K562 (cell line): ENCODE data around the gene GNRHR. TPM values are rescaled to one million over a fixed set of nuclear protein-coding genes. Genes with fewer than 3 reads are reported as not detected.

Experiments
- BRD4 ChIP-seq: fragments of 200-600 bp; sonication (generic); IDR thresholded peaks from 2 replicates; pipeline ENCODE4 v1.6.1; 2017; ENCODE audit warnings: inconsistent platforms
- CCAR2 ChIP-seq: fragments of 200-400 bp; formaldehyde crosslinking; IDR thresholded peaks from 2 replicates; pipeline ENCODE4 v1.6.1; 2017; ENCODE audit warnings: mild to moderate bottlenecking, low read depth, low read length
- CEBPB ChIP-seq: fragments of 450-650 bp; IDR thresholded peaks from 2 replicates; pipeline ENCODE4 v1.6.1; 2016; ENCODE audit warnings: missing genetic modification characterization, missing compliant biosample characterization
- CHAMP1 ChIP-seq: fragments of 450-650 bp; IDR thresholded peaks from 2 replicates; pipeline ENCODE4 v1.6.1; 2016; ENCODE audit warnings: mild to moderate bottlenecking
- ETV5 ChIP-seq: sonication (generic); formaldehyde crosslinking; IDR thresholded peaks from 2 replicates; pipeline ENCODE4 v1.4.0; 2020; ENCODE audit warnings: low read depth, mild to moderate bottlenecking, missing genetic modification reagents
- ETV6 ChIP-seq, 3 experiments: fragments of 150-350 bp in 1 of 3; sonication (generic) in 1 of 3; formaldehyde crosslinking in 1 of 3; IDR thresholded peaks; 2 replicates each; pipeline versions ENCODE4 v1.6.1 to v1.8.0; 2014 to 2022; ENCODE audit warnings: borderline replicate concordance in 2 of 3, low read depth in 2 of 3, antibody characterized with exemption in 1 of 3, low read length in 1 of 3, mild to moderate bottlenecking in 1 of 3, missing genetic modification reagents in 1 of 3
- EZH2 ChIP-seq: IDR thresholded peaks from 2 replicates; pipeline ENCODE4 v1.6.1; 2012; ENCODE audit warnings: low read depth, mild to moderate bottlenecking, inconsistent platforms, low read length, borderline replicate concordance
- HSF4 ChIP-seq: fragments of 250-450 bp; sonication (Bioruptor Pico); IDR thresholded peaks from 2 replicates; pipeline ENCODE4 v2.1.2; 2022; ENCODE audit warnings: mild to moderate bottlenecking, moderate library complexity, borderline replicate concordance
- LARP7 ChIP-seq: fragments of 450-650 bp; IDR thresholded peaks from 2 replicates; pipeline ENCODE4 v1.6.1; 2016
- MXD1 ChIP-seq: fragments of 250-450 bp; sonication (Bioruptor Pico); IDR thresholded peaks from 2 replicates; pipeline ENCODE4 v1.8.0; 2021; ENCODE audit warnings: borderline replicate concordance, mild to moderate bottlenecking, moderate library complexity; ENCODE audit not compliant: poor library complexity, severe bottlenecking
- PCBP2 ChIP-seq: fragments of 200-400 bp; formaldehyde crosslinking; IDR thresholded peaks from 2 replicates; pipeline ENCODE4 v1.6.1; 2018; ENCODE audit warnings: low read length, low read depth, mild to moderate bottlenecking, moderate library complexity; ENCODE audit not compliant: poor library complexity, severe bottlenecking
- PKNOX1 ChIP-seq: fragments of 450-650 bp; IDR thresholded peaks from 2 replicates; pipeline ENCODE4 v1.6.1; 2016
- POLR2AphosphoS5 ChIP-seq: IDR thresholded peaks from 2 replicates; pipeline ENCODE4 v1.6.1; 2011; ENCODE audit warnings: mild to moderate bottlenecking, low read depth, low read length, moderate library complexity; ENCODE audit not compliant: control insufficient read depth, insufficient read depth
- RB1 ChIP-seq: fragments of 450-650 bp; IDR thresholded peaks from 2 replicates; pipeline ENCODE4 v1.6.1; 2017; ENCODE audit warnings: low read depth, mild to moderate bottlenecking
- RBM15 ChIP-seq: fragments of 200-400 bp; formaldehyde crosslinking; IDR thresholded peaks from 2 replicates; pipeline ENCODE4 v1.6.1; 2018; ENCODE audit warnings: mild to moderate bottlenecking, low read length, moderate library complexity; ENCODE audit not compliant: insufficient read depth
- TEAD1 ChIP-seq, 2 experiments: fragments of 450-650 bp in 1 of 2; sonication (generic) in 1 of 2; formaldehyde crosslinking; IDR thresholded peaks; 2 replicates each; pipeline versions ENCODE4 v1.4.0 to v1.8.0; 2020 to 2022; ENCODE audit warnings: mild to moderate bottlenecking in 2 of 2, missing genetic modification reagents in 1 of 2
- THRA ChIP-seq: fragments of 450-650 bp; IDR thresholded peaks from 2 replicates; pipeline ENCODE4 v1.6.1; 2017; ENCODE audit warnings: mild to moderate bottlenecking, moderate library complexity
- ZFP36 ChIP-seq: fragments of 150-350 bp; IDR thresholded peaks from 2 replicates; pipeline ENCODE4 v1.6.1; 2018; ENCODE audit warnings: low read length, low read depth; ENCODE audit not compliant: partially characterized antibody
- ZNF174 ChIP-seq: fragments of 250-450 bp; sonication (Bioruptor Pico); IDR thresholded peaks from 2 replicates; pipeline ENCODE4 v1.4.0; 2020; ENCODE audit warnings: mild to moderate bottlenecking
- ZNF175 ChIP-seq: fragments of 200-800 bp; sonication (Bioruptor generic); IDR thresholded peaks from 2 replicates; pipeline ENCODE4 v1.6.1; 2016; ENCODE audit warnings: low read depth, mild to moderate bottlenecking, missing genetic modification characterization, missing compliant biosample characterization
- ZNF561 ChIP-seq: fragments of 450-650 bp; formaldehyde crosslinking; conservative IDR thresholded peaks from 2 replicates; pipeline ENCODE4 v1.4.0; 2020; ENCODE audit warnings: mild to moderate bottlenecking, moderate library complexity
- ZNF780A ChIP-seq: fragments of 250-450 bp; sonication (Bioruptor Pico); IDR thresholded peaks from 2 replicates; pipeline ENCODE4 v1.5.0; 2021; ENCODE audit warnings: mild to moderate bottlenecking
- polyA plus RNA-seq, 8 experiments: library from polyadenylated mRNA; depleted of rRNA in 4 of 8; stranded (reverse) in 5 of 8; unstranded in 3 of 8; fragments of >200 nt; fragmentation: Nextera tagmentation in 2 of 8; fragmentation: Illumina TruSeq in 1 of 8; extraction: Ambion mirVana in 2 of 8; extraction: Trizol in 1 of 8; gene quantifications; 2 replicates each; pipeline versions ENCODE4 v1.2.1 to v1.2.3, GENCODE V29; 2011 to 2014; ENCODE audit warnings: inconsistent platforms in 1 of 8, missing spikeins in 1 of 8
- total RNA-seq, 7 experiments: library from RNA; depleted of rRNA in 6 of 7; stranded (reverse); fragments of >200 nt in 6 of 7; fragmentation: Illumina TruSeq in 2 of 7; extraction: Trizol in 2 of 7; gene quantifications; 2 replicates each; pipeline versions ENCODE4 v1.2.1 to v1.2.3, GENCODE V29; 2011 to 2021; ENCODE audit warnings: low replicate concordance in 1 of 7

Gene GNRHR
- total and polyA plus RNA-seq, 9 of the 15 experiments (the other 6 are each of a cell fraction or from before 2014, with no cell fraction given): 0.06 to 0.13 TPM; not detected in 7

GRCh38 chr4:67721770-67722597, 32.2 kb downstream of the GNRHR start (continued):
- TF ChIP-seq ZNF561 (CRISPR knock-in tag) (peak; percentile 100), PKNOX1 (peak; percentile 81), THRA (no peak), ZNF174 (CRISPR knock-in tag) (peak; percentile 100), RBM15 (no peak), CHAMP1 (peak; percentile 78; the same call in 1 of the 2 replicates), ETV6 (IDR thresholded peaks at IDR 0.05; ENCODE audit: borderline replicate concordance in 1 of 2, low read depth in 2 of 2, low read length in 1 of 2) (no peak), ETV6 (CRISPR knock-in tag; IDR thresholded peaks at IDR 0.05; ENCODE audit: borderline replicate concordance) (no peak), PCBP2 (no peak), ZNF780A (CRISPR knock-in tag) (peak; percentile 96), HSF4 (peak; percentile 99), RB1 (no peak), POLR2AphosphoS5 (peak; percentile 19; the same call in 1 of the 2 replicates), ETV5 (CRISPR knock-in tag) (peak; percentile 93), BRD4 (peak; percentile 58; the same call in 1 of the 2 replicates), MXD1 (CRISPR knock-in tag) (peak; percentile 97), LARP7 (0 out of 2 replicates have a peak, but pooled peaks have one; percentile 60), ZNF175 (peak; percentile 100), EZH2 (no peak), CEBPB (tag) (peak; percentile 92), TEAD1 (CRISPR knock-in tag; IDR thresholded peaks at IDR 0.05) (peak; percentile 99 to 100), CCAR2 (no peak), ZFP36 (peak; percentile 53)
